MCF 10A (cell line): ENCODE data around the gene SLC17A2. TPM values are rescaled to one million over a fixed set of nuclear protein-coding genes. Genes with fewer than 3 reads are reported as not detected.

Experiments
- BruUV-seq: library from RNA; stranded (reverse); fragments of 400-500 nt; replicated peaks from 2 replicates; lab custom pipeline; 2021; lab: Mats Ljungman, UMichigan
- CTCF ChIA-PET: fragments of 300-600 bp; sonication (Branson Sonifier 250); formaldehyde crosslinking; extraction: SDS; loops from one replicate; lab custom pipeline; 2021; ENCODE audit warnings: antibody characterized with exemption, inconsistent platforms; lab: Yijun Ruan, JAX
- POLR2A ChIA-PET: fragments of 300-600, 350-650 bp; sonication (Branson Sonifier 250); formaldehyde crosslinking; extraction: SDS; loops from one replicate; lab custom pipeline; 2020; ENCODE audit warnings: antibody characterized with exemption, inconsistent platforms; lab: Yijun Ruan, JAX
- DNase-seq: peaks from one replicate; pipeline ENCODE4 v3.0.0-alpha.2; 2018; ENCODE audit not compliant: unreplicated experiment
- H3K27ac Mint-ChIP-seq: one replicate; pipeline ENCODE4 v1.8.0; 2022; ENCODE audit warnings: mild to moderate bottlenecking, low read depth, mixed read lengths; ENCODE audit not compliant: unreplicated experiment
- H3K27me3 Mint-ChIP-seq: one replicate; pipeline ENCODE4 v1.8.0; 2022; ENCODE audit warnings: mixed read lengths; ENCODE audit not compliant: insufficient read depth, unreplicated experiment
- H3K36me3 Mint-ChIP-seq: one replicate; pipeline ENCODE4 v1.8.0; 2022; ENCODE audit warnings: mild to moderate bottlenecking, moderate library complexity, mixed read lengths; ENCODE audit not compliant: insufficient read depth, unreplicated experiment
- H3K4me1 Mint-ChIP-seq: one replicate; pipeline ENCODE4 v1.8.0; 2022; ENCODE audit warnings: mixed read lengths; ENCODE audit not compliant: insufficient read depth, unreplicated experiment
- H3K4me3 Mint-ChIP-seq: one replicate; pipeline ENCODE4 v1.8.0; 2022; ENCODE audit warnings: mild to moderate bottlenecking, moderate library complexity, mixed read lengths; ENCODE audit not compliant: unreplicated experiment
- H3K9me3 Mint-ChIP-seq: one replicate; pipeline ENCODE4 v1.8.0; 2022; ENCODE audit warnings: mixed read lengths; ENCODE audit not compliant: unreplicated experiment
- CTCF ChIP-seq: fragments of 200-600 bp; IDR thresholded peaks from one replicate; pipeline ENCODE4 v1.8.0; 2022; ENCODE audit warnings: antibody characterized with exemption, mild to moderate bottlenecking; ENCODE audit not compliant: unreplicated experiment
- intact Hi-C: fragments of 100-400 bp; cut with micrococcal nuclease; formaldehyde crosslinking; loops from 2 replicates; pipeline ENCODE4 v1.14.1; 2022
- total RNA-seq: library from RNA; stranded (reverse); gene quantifications from 2 replicates; pipeline ENCODE4 v1.2.3, GENCODE V29; 2022

The SLC17A2 gene
- total RNA-seq, 1 experiment from 2014 or later: not detected

- ChIA-PET CTCF (no interaction called here), POLR2A (no interaction called here)
- H3K27me3 Mint-ChIP-seq: peaks cover 4% of the 10 kb centered on the region
- H3K4me3 Mint-ChIP-seq: no peak overlapping the region
- intact Hi-C loops: no loop called here
- H3K27ac Mint-ChIP-seq: no peak overlapping the region
- no TSS peak for BruUV-seq
- no peak for DNase-seq
- no peaks in the 10 kb centered on the region for H3K4me1 Mint-ChIP-seq
- H3K36me3 Mint-ChIP-seq: no peaks in the 10 kb centered on the region
- no peaks in the 10 kb centered on the region for H3K9me3 Mint-ChIP-seq
- no peak for TF ChIP-seq CTCF
These were observed 60.7 kb downstream of the SLC17A2 start for GRCh38 chr6:25869840-25870239.

- no peak overlapping the region for H3K4me3 Mint-ChIP-seq
- CTCF ChIA-PET: no interaction called here
- no peak overlapping the region for H3K27ac Mint-ChIP-seq
- DNase-seq: no peak
- no TSS peak for BruUV-seq
- H3K27me3 Mint-ChIP-seq: peaks cover 16% of the 10 kb centered on the region
- no peaks in the 10 kb centered on the region for H3K36me3 Mint-ChIP-seq
- H3K9me3 Mint-ChIP-seq: no peaks in the 10 kb centered on the region
- no peak for TF ChIP-seq CTCF
- POLR2A ChIA-PET: no interaction called here
- no peaks in the 10 kb centered on the region for H3K4me1 Mint-ChIP-seq
- intact Hi-C loops: no loop called here
These were observed 61.9 kb downstream of the SLC17A2 start for GRCh38 chr6:25868436-25869183.

GRCh38 chr6:25866011-25866410 lies 64.5 kb downstream of the SLC17A2 start:
- Mint-ChIP-seq H3K4me1 (no peaks in the 10 kb centered on the region), H3K4me3 (no peak overlapping the region), H3K27me3 (peaks cover 19% of the 10 kb centered on the region), H3K36me3 (no peaks in the 10 kb centered on the region), H3K27ac (no peak overlapping the region), H3K9me3 (no peaks in the 10 kb centered on the region)
- no TSS peak for BruUV-seq
- ChIA-PET CTCF (interaction anchor here (0.6 kb wide), 1 partner anchor 53 kb away, joined by 3 read pairs; no protein-coding TSS in a partner anchor), POLR2A (interaction anchor here (0.7 kb wide), 1 partner anchor 103 kb away, joined by 4 read pairs; no protein-coding TSS in a partner anchor)
- TF ChIP-seq CTCF: no peak
- intact Hi-C loops: no loop called here
- no peak for DNase-seq

- H3K4me1 Mint-ChIP-seq: peaks cover 3% of the 10 kb centered on the region
- no TSS peak for BruUV-seq
- H3K36me3 Mint-ChIP-seq: no peaks in the 10 kb centered on the region
- no peak for DNase-seq
- H3K27me3 Mint-ChIP-seq: peaks cover 19% of the 10 kb centered on the region
- TF ChIP-seq CTCF: no peak
- POLR2A ChIA-PET: no interaction called here
- H3K27ac Mint-ChIP-seq: no peak overlapping the region
- intact Hi-C loops: no loop called here
- no peak overlapping the region for H3K4me3 Mint-ChIP-seq
- no peaks in the 10 kb centered on the region for H3K9me3 Mint-ChIP-seq
- CTCF ChIA-PET: interaction anchor here (0.6 to 1.2 kb wide), 3 partner anchors 9 to 28 kb away, joined by 3 to 4 read pairs (median 3); no protein-coding TSS in a partner anchor
These were observed 67.1 kb downstream of the SLC17A2 start for GRCh38 chr6:25863360-25863759.

Other genes starting within 250 kb of the SLC17A2 start
- gene SLC17A4, start 175.9 kb downstream of the SLC17A2 start, total RNA-seq: not detected in 2 replicates
- not detected in 2 replicates for gene SLC17A1, start 98.6 kb downstream of the SLC17A2 start, total RNA-seq
- gene SLC17A3, start 56.4 kb downstream of the SLC17A2 start, total RNA-seq: not detected in 2 replicates
- 5.4 and 6.7 TPM in 2 replicates for gene TRIM38, start 32.1 kb upstream of the SLC17A2 start, total RNA-seq
- gene HFE, start 156.7 kb upstream of the SLC17A2 start, total RNA-seq: 2.8 and 5.2 TPM in 2 replicates